Measurements from ENCODE around the gene TENM3.

Gene TENM3

GRCh38 chr4:182829196-182829595, 586.0 kb downstream of the TENM3 start:
- DNase-seq: no peak

GRCh38 chr4:182831376-182831775, 588.2 kb downstream of the TENM3 start:
- no peak for DNase-seq

DNA sequence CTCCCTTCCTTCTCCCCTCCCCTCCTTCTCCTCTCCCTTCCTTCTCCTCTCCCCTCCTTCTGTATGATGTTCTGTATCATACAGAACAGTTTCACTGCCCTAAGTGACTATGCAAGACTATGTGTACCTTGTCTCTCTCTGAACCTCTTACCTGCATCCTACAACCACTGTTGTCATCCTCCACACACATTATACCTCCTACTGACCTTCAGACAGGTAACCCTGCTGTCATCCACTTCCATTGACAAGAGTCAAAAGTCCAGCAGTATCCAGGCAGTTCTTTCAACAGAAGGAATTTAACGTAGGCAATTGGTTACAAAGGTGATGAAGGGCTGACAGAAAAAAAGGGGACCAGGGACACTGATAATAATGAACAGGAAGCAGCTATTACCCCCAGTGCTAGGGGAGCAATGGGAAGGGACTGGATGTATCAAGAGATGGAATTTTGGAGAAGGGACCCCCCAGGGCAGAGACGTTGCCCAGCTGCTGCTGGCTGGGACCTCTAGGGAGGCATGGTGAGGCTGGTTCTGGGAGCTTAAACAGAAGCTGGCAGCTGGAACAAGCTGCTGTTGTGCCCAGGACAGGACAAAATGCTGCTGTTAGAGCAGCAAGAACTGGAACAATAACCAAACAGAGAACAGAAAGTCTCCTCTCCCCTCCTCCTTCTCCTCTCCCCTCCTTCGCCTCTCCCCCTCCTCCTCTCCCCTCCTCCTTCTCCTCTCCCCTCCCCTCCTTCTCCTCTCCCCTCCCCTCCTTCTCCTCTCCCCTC, 589.3 kb downstream of the TENM3 start:
- no peak for DNase-seq

GRCh38 chr4:182835006-182835740, 592.0 kb downstream of the TENM3 start:
- no peak for DNase-seq

GRCh38 chr4:182837831-182838230, 594.6 kb downstream of the TENM3 start:
- DNase-seq: no peak

GRCh38 chr4:182838535-182838934, 595.3 kb downstream of the TENM3 start:
- DNase-seq: no peak

GRCh38 chr4:182839256-182839655, 596.1 kb downstream of the TENM3 start:
- no peak for DNase-seq

DNA sequence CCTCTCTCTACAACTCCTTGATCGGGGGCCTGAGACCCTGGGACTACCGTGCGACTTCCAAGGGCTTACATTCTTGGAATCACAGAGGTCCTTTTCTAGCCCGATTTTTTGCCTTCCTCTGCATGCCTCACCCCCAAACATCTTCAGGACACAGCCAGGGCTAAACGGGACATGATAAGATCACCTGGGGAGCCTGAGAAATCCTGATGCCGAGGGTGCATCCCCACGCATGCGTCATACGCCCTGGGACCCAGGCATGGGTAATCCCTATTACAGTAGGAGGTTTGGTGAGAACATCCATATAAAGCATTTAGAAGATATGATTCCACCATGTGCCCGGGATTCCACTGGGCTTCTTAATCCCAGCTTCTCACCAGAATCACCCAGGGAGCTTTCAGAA, 596.9 kb downstream of the TENM3 start:
- DNase-seq: no peak

DNA sequence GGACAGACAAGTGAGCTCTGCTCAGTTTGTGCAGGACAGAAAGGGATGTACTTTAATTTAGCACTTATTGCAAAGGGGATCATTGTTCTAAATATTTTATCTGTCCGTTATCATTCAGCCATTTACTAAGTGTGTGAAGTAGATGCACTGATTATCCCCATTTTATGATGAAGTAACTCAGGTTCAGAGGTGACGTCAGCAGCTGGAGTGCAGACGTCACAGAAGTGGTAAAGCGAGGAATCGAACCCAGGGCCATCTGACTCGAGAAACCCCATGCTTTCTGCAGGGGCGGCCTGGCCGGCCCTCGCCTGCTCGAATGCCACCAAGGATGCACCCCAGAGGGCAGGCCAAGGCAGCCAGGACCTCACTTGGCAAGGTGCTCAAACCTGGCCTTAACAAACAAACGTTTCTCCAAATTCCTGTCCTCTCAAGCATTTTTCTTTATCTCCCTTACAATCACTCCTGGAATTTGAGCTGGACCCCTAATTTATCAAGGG, 599.0 kb downstream of the TENM3 start:
- DNase-seq: no peak

DNA sequence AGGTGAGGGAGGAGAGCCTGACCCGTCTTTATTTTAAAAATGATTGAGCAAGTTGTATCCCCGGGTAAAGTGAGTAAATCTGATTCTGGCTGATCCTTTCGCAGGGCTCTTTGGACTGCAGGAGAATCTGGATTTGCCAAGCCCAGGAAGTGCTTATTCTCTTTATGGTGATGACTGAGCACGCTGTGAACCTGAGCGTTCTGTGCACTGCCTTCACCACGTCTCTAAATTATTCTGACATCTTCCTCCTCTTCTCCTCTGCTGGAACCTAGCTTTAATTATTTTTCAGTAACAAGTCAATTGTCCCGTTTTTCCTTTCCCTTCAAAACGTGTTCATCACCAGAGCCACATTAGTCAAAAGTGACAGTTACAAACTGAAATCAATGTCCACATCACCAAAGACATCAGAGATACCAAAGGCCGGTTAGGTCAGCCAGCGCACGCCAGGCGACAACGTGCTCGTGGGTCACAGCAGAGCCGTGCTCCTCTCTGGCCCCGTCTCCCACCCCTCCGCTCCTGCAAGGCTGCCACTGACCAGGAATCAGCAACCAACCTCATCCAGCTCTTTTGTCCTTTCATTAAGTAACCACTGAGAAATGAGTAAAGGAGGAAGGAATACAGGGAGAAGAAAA, 599.7 kb downstream of the TENM3 start:
- DNase-seq: no peak

- DNase-seq: no peak
Observed at GRCh38 chr4:182843808-182844325, 600.7 kb downstream of the TENM3 start.

GRCh38 chr4:182845618-182846017, 602.4 kb downstream of the TENM3 start:
- no peak for DNase-seq

DNA sequence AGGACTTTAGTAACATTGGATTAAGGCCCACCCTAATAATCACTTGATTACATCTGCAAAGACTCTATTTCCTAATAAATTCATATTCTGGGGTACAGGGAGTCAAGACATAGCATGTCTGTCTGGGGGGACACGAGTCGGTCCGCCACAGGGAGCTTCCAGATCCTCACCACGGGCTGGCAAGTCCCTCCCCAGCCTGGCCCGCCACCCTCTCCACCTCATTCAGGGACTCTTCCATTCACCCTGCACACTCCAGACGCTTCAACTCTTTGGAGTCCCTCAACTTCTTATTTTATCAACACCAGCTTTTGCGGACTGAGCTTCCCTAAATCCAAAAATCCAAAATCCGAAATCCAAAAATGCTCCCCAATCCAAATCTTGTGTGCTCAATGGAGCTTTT, 602.8 kb downstream of the TENM3 start:
- no peak for DNase-seq

GRCh38 chr4:182847576-182848450, 604.6 kb downstream of the TENM3 start:
- DNase-seq: no peak

DNA sequence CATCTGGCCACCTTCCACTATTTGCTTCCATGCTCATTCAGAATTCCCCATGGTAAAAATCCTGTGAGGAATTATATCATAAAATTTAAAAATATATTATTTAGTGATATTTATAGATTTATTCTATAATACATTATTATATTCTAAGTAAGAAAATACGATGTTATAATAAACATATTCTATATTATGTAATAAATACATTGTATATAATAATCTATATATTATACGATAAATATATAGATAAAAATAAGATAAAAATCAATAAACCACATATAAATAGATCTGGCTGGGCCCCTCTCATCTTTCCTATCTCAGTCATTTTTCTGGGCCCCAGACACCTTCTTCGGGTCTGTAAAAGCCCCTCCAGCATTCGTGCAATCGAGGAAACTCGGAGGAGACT, 605.5 kb downstream of the TENM3 start:
- no peak for DNase-seq
